GM18517 (cell line): ENCODE data around the gene PABPN1L.
"Not testable (repeated sequence)": the region's sequence is repeated elsewhere in the genome, so short reads cannot be mapped to it uniquely, and the experiment has no call there.

Experiments used
- ATAC-seq: cut with Tn5 transposase; IDR thresholded peaks from one replicate; pipeline ENCODE4 v1.9.1; 2021; ENCODE audit warnings: mild to moderate bottlenecking, moderate library complexity; ENCODE audit not compliant: unreplicated experiment

Gene PABPN1L

GRCh38 chr16:88901718-88902337 lies 35.4 kb upstream of the PABPN1L start:
- no peak for ATAC-seq

GRCh38 chr16:88900662-88901052 lies 34.2 kb upstream of the PABPN1L start:
- no peak for ATAC-seq

GRCh38 chr16:88899901-88900661 lies 33.6 kb upstream of the PABPN1L start:
- ATAC-seq = no peak

GRCh38 chr16:88897696-88898425 lies 31.4 kb upstream of the PABPN1L start:
- ATAC-seq = no peak

- ATAC-seq = no peak
Observed at GRCh38 chr16:88896238-88897070, 30.0 kb upstream of the PABPN1L start.

- no peak for ATAC-seq
Observed at GRCh38 chr16:88895335-88895734, 28.9 kb upstream of the PABPN1L start.

- no peak for ATAC-seq
Observed at GRCh38 chr16:88894681-88895300, 28.3 kb upstream of the PABPN1L start.

- not testable (repeated sequence) for ATAC-seq
Observed at GRCh38 chr16:88894266-88894665, 27.8 kb upstream of the PABPN1L start.

- no peak for ATAC-seq
Observed at GRCh38 chr16:88893127-88893968, 26.9 kb upstream of the PABPN1L start.

GRCh38 chr16:88892065-88892464 lies 25.6 kb upstream of the PABPN1L start:
- no peak for ATAC-seq

- ATAC-seq = no peak
Observed at GRCh38 chr16:88891083-88891482, 24.6 kb upstream of the PABPN1L start.

- ATAC-seq = not testable (repeated sequence)
Observed at GRCh38 chr16:88889702-88890352, 23.4 kb upstream of the PABPN1L start.

GRCh38 chr16:88888461-88889387 lies 22.3 kb upstream of the PABPN1L start:
- no peak for ATAC-seq

GRCh38 chr16:88888057-88888456 lies 21.6 kb upstream of the PABPN1L start:
- ATAC-seq = no peak

- no peak for ATAC-seq
Observed at GRCh38 chr16:88886845-88887521, 20.5 kb upstream of the PABPN1L start.

GRCh38 chr16:88886420-88886844 lies 20.0 kb upstream of the PABPN1L start:
- ATAC-seq = no peak

- ATAC-seq = no peak
Observed at GRCh38 chr16:88885693-88886280, 19.3 kb upstream of the PABPN1L start.
